HG03460 (cell line): ENCODE data around the gene LDHD.

Source experiments
- ATAC-seq: cut with Tn5 transposase; IDR thresholded peaks from one replicate; pipeline ENCODE4 v1.9.1; 2021; ENCODE audit not compliant: unreplicated experiment

The LDHD gene

DNA sequence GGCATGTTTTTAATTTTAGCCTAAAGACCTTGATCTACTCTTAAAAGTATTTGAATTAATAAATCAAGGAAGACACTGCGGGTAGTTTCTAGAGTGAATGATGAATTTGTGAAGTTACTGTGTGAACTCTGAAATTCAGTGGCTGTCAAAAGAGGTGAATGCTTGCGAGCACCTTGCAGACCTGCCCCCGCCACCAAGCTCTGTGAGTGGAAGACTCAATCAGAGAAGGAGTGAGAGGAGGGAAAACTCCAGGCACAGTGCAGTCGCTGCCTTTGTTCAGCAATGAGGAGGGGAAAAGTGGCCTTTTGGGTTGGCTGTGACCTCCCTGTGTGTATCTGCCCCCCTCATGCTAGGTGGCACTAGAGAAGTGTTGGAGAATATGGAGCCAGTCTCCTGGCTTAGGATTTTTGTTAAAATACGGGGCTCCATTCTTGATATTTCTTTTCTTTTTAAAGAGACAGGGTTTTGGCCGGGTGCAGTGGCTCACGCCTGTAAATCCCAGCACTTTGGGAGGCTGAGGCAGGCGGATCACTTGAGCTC, 53.0 kb downstream of the LDHD start:
- ATAC-seq, result no peak

DNA sequence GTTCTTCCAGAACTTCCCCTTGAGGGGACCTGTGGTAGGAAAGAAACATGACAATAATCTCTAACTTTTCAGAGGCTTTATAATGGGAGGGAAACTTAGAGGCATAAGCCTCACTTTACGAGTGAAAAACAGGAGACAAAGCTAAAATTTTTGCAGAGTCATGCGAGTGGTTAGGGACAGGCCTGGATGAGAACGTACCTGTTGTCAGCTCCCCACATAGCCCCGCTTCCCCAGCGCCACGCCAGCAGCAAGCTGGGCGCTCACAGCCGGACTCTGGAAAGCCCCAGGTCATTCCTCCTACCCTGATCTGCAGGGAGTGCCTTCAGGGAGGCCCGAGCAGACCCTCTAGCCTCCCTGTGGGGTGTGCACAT, 53.6 kb downstream of the LDHD start:
- no peak for ATAC-seq

DNA sequence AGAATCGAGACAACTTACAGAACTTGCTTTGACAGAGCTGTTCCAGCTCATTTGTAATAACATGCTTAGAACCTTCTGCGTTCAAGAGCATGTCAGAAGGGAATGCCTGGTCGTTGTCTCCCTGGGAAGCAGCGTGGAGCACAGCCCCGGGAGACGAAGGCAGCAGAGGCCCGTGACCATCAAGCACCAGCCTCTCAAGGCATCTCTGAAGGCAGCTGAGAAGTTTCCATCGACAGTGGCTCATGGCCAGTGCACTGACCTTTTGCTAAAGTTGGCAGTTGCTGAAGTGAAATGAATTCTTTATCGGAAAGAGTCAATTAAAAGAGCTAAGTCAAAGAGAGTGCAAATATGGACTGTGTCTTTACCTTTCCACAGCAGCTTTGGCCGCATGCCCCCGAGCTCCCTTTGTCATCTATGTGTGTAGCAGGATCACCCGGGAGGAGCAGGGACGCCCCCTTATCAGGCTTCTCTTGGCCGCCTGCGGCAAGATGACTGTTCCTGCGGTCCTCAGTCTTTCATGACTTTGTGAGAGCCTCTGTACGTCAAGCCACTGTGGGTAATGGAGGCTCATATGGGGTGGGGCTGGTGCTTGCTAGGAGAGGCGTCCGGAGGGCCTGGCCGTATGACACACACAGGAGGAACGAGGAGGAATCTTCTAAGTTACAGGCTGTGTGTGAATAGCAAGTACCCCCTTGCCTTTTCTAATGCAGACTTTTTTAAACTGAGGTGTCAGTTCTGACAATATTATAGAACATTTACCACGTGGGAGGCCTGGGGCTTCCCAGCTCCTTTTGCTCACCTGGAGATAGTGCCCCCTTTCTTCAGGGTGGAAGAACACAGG, 54.2 kb downstream of the LDHD start:
- ATAC-seq, result no peak
